ENCODE measurements around the gene SEMA4G.
A peak's percentile ranks its signal among the peaks of the same experiment; 100 is the strongest.

The SEMA4G gene

GRCh38 chr10:100962351-100963080 lies 6.8 kb upstream of the SEMA4G start:
- no peaks in the 10 kb centered on the region for H3K36me3 ChIP-seq (ENCODE audit: control insufficient read depth, insufficient read depth, low read length)
- H3K27me3 ChIP-seq (ENCODE audit: control insufficient read depth, insufficient read depth, low read length): no peaks in the 10 kb centered on the region
- no peak overlapping the region for H3K4me3 ChIP-seq (ENCODE audit: low read depth, low read length)
- H3K9me3 ChIP-seq (ENCODE audit: control insufficient read depth, insufficient read depth, low read length): no peaks in the 10 kb centered on the region
- no peaks in the 10 kb centered on the region for H3K4me1 ChIP-seq (ENCODE audit: control insufficient read depth, insufficient read depth, low read length)
- H3K9ac ChIP-seq (ENCODE audit: low read depth, low read length): no peak overlapping the region

- no peaks in the 10 kb centered on the region for H3K4me1 ChIP-seq (ENCODE audit: control insufficient read depth, insufficient read depth, low read length)
- no peaks in the 10 kb centered on the region for H3K9me3 ChIP-seq (ENCODE audit: control insufficient read depth, insufficient read depth, low read length)
- H3K4me3 ChIP-seq (ENCODE audit: low read depth, low read length): no peak overlapping the region
- H3K27me3 ChIP-seq (ENCODE audit: control insufficient read depth, insufficient read depth, low read length): peaks cover 5% of the 10 kb centered on the region
- no peaks in the 10 kb centered on the region for H3K36me3 ChIP-seq (ENCODE audit: control insufficient read depth, insufficient read depth, low read length)
- no peak overlapping the region for H3K9ac ChIP-seq (ENCODE audit: low read depth, low read length)
Observed at GRCh38 chr10:100963826-100964225, 5.5 kb upstream of the SEMA4G start.

GRCh38 chr10:100965820-100966219 lies 3.5 kb upstream of the SEMA4G start:
- H3K9ac ChIP-seq (ENCODE audit: low read depth, low read length): no peak overlapping the region
- H3K4me1 ChIP-seq (ENCODE audit: control insufficient read depth, insufficient read depth, low read length): peaks cover 5% of the 10 kb centered on the region
- peaks cover 7% of the 10 kb centered on the region for H3K27me3 ChIP-seq (ENCODE audit: control insufficient read depth, insufficient read depth, low read length)
- H3K9me3 ChIP-seq (ENCODE audit: control insufficient read depth, insufficient read depth, low read length): no peaks in the 10 kb centered on the region
- H3K36me3 ChIP-seq (ENCODE audit: control insufficient read depth, insufficient read depth, low read length): peaks cover 4% of the 10 kb centered on the region
- H3K4me3 ChIP-seq (ENCODE audit: low read depth, low read length): no peak overlapping the region

- Histone ChIP-seq H3K4me3 (ENCODE audit: low read depth, low read length) (no peak overlapping the region), H3K36me3 (ENCODE audit: control insufficient read depth, insufficient read depth, low read length) (peaks cover 4% of the 10 kb centered on the region), H3K9ac (ENCODE audit: low read depth, low read length) (no peak overlapping the region), H3K4me1 (ENCODE audit: control insufficient read depth, insufficient read depth, low read length) (peaks cover 9% of the 10 kb centered on the region), H3K27me3 (ENCODE audit: control insufficient read depth, insufficient read depth, low read length) (peaks cover 7% of the 10 kb centered on the region), H3K9me3 (ENCODE audit: control insufficient read depth, insufficient read depth, low read length) (no peaks in the 10 kb centered on the region)
Observed at GRCh38 chr10:100966887-100967286, 2.4 kb upstream of the SEMA4G start.

- no peak overlapping the region for H3K4me3 ChIP-seq (ENCODE audit: low read depth, low read length)
- peaks cover 4% of the 10 kb centered on the region for H3K36me3 ChIP-seq (ENCODE audit: control insufficient read depth, insufficient read depth, low read length)
- H3K27me3 ChIP-seq (ENCODE audit: control insufficient read depth, insufficient read depth, low read length): peaks cover 7% of the 10 kb centered on the region
- H3K9ac ChIP-seq (ENCODE audit: low read depth, low read length): no peak overlapping the region
- H3K9me3 ChIP-seq (ENCODE audit: control insufficient read depth, insufficient read depth, low read length): no peaks in the 10 kb centered on the region
- H3K4me1 ChIP-seq (ENCODE audit: control insufficient read depth, insufficient read depth, low read length): peaks cover 9% of the 10 kb centered on the region
Observed at GRCh38 chr10:100967332-100967731, 2.0 kb upstream of the SEMA4G start.

- Histone ChIP-seq H3K9ac (ENCODE audit: low read depth, low read length) (no peak overlapping the region), H3K4me1 (ENCODE audit: control insufficient read depth, insufficient read depth, low read length) (peaks cover 9% of the 10 kb centered on the region), H3K4me3 (ENCODE audit: low read depth, low read length) (peak overlapping the region; percentile 76), H3K27me3 (ENCODE audit: control insufficient read depth, insufficient read depth, low read length) (peaks cover 7% of the 10 kb centered on the region), H3K9me3 (ENCODE audit: control insufficient read depth, insufficient read depth, low read length) (no peaks in the 10 kb centered on the region), H3K36me3 (ENCODE audit: control insufficient read depth, insufficient read depth, low read length) (peaks cover 4% of the 10 kb centered on the region)
Observed at GRCh38 chr10:100968062-100968736, 1.1 kb upstream of the SEMA4G start.

GRCh38 chr10:100968863-100969186 lies 479 bp upstream of the SEMA4G start:
- Histone ChIP-seq H3K27me3 (ENCODE audit: control insufficient read depth, insufficient read depth, low read length) (peaks cover 7% of the 10 kb centered on the region), H3K9ac (ENCODE audit: low read depth, low read length) (peak overlapping the region; percentile 14), H3K4me3 (ENCODE audit: low read depth, low read length) (peak overlapping the region; percentile 76), H3K9me3 (ENCODE audit: control insufficient read depth, insufficient read depth, low read length) (no peaks in the 10 kb centered on the region), H3K4me1 (ENCODE audit: control insufficient read depth, insufficient read depth, low read length) (peaks cover 9% of the 10 kb centered on the region), H3K36me3 (ENCODE audit: control insufficient read depth, insufficient read depth, low read length) (peaks cover 4% of the 10 kb centered on the region)

- H3K27me3 ChIP-seq (ENCODE audit: control insufficient read depth, insufficient read depth, low read length): peaks cover 7% of the 10 kb centered on the region
- H3K9ac ChIP-seq (ENCODE audit: low read depth, low read length): no peak overlapping the region
- peaks cover 9% of the 10 kb centered on the region for H3K4me1 ChIP-seq (ENCODE audit: control insufficient read depth, insufficient read depth, low read length)
- peaks cover 4% of the 10 kb centered on the region for H3K36me3 ChIP-seq (ENCODE audit: control insufficient read depth, insufficient read depth, low read length)
- peak overlapping the region; percentile 80 for H3K4me3 ChIP-seq (ENCODE audit: low read depth, low read length)
- no peaks in the 10 kb centered on the region for H3K9me3 ChIP-seq (ENCODE audit: control insufficient read depth, insufficient read depth, low read length)
Observed at GRCh38 chr10:100970076-100970913, 991 bp downstream of the SEMA4G start.

- peaks cover 7% of the 10 kb centered on the region for H3K27me3 ChIP-seq (ENCODE audit: control insufficient read depth, insufficient read depth, low read length)
- H3K4me3 ChIP-seq (ENCODE audit: low read depth, low read length): no peak overlapping the region
- no peaks in the 10 kb centered on the region for H3K9me3 ChIP-seq (ENCODE audit: control insufficient read depth, insufficient read depth, low read length)
- peaks cover 4% of the 10 kb centered on the region for H3K36me3 ChIP-seq (ENCODE audit: control insufficient read depth, insufficient read depth, low read length)
- peaks cover 9% of the 10 kb centered on the region for H3K4me1 ChIP-seq (ENCODE audit: control insufficient read depth, insufficient read depth, low read length)
- H3K9ac ChIP-seq (ENCODE audit: low read depth, low read length): no peak overlapping the region
Observed at GRCh38 chr10:100970914-100971811, 1.9 kb downstream of the SEMA4G start.

GRCh38 chr10:100972115-100972903 lies 3.0 kb downstream of the SEMA4G start:
- Histone ChIP-seq H3K9ac (ENCODE audit: low read depth, low read length) (no peak overlapping the region), H3K36me3 (ENCODE audit: control insufficient read depth, insufficient read depth, low read length) (peaks cover 4% of the 10 kb centered on the region)

More at GRCh38 chr10:100972115-100972903, 3.0 kb downstream of the SEMA4G start:
- H3K4me3 ChIP-seq (ENCODE audit: low read depth, low read length): no peak overlapping the region
- no peaks in the 10 kb centered on the region for H3K9me3 ChIP-seq (ENCODE audit: control insufficient read depth, insufficient read depth, low read length)
- peaks cover 7% of the 10 kb centered on the region for H3K27me3 ChIP-seq (ENCODE audit: control insufficient read depth, insufficient read depth, low read length)
- peaks cover 9% of the 10 kb centered on the region for H3K4me1 ChIP-seq (ENCODE audit: control insufficient read depth, insufficient read depth, low read length)
